Suprapubic skin (tissue), 4 donors: Measurements from ENCODE around the gene MSANTD2. TPM values are rescaled to one million over a fixed set of nuclear protein-coding genes. Genes with fewer than 3 reads are reported as not detected.

ENCODE experiments used
- DNase-seq, 2 donors: peaks; one replicate each; pipeline ENCODE4 v3.0.0-alpha.2; 2019; ENCODE audit warnings: low spot score in 2 of 2
- H3K27ac ChIP-seq: fragments of 200-600 bp; sonication (generic); one replicate; pipeline ENCODE4 v1.5.1; 2019
- H3K27me3 ChIP-seq: fragments of 200-600 bp; sonication (generic); one replicate; pipeline ENCODE4 v1.5.1; 2019
- H3K36me3 ChIP-seq: fragments of 200-600 bp; sonication (generic); one replicate; pipeline ENCODE4 v1.5.1; 2019
- H3K4me1 ChIP-seq: fragments of 200-600 bp; sonication (generic); one replicate; pipeline ENCODE4 v1.5.1; 2019
- H3K4me3 ChIP-seq: fragments of 200-600 bp; sonication (generic); one replicate; pipeline ENCODE4 v1.5.1; 2019; ENCODE audit warnings: mild to moderate bottlenecking
- H3K9me3 ChIP-seq: fragments of 200-600 bp; sonication (generic); one replicate; pipeline ENCODE4 v1.5.1; 2019
- EP300 ChIP-seq: sonication (generic); formaldehyde crosslinking; IDR thresholded peaks from one replicate; pipeline ENCODE4 v1.6.1; 2017; ENCODE audit warnings: antibody characterized with exemption
- POLR2A ChIP-seq, 2 donors: fragments of 450-650 bp; IDR thresholded peaks; one replicate each; pipeline ENCODE4 v1.6.1; 2017; ENCODE audit warnings: antibody characterized with exemption in 2 of 2, mild to moderate bottlenecking in 2 of 2, moderate library complexity in 2 of 2
- POLR2AphosphoS5 ChIP-seq, 3 donors: sonication (generic); formaldehyde crosslinking; IDR thresholded peaks; one replicate each; pipeline ENCODE4 v1.6.1; 2017; ENCODE audit warnings: antibody characterized with exemption in 3 of 3
- WGBS: methylation state at CpG from one replicate; pipeline ENCODE4 v1.1.5; 2018; 5-methylcytosine and 5-hydroxymethylcytosine counted together
- total RNA-seq, 4 donors: library from RNA; depleted of rRNA; stranded (reverse); fragments of >200 nt; gene quantifications; one replicate each; pipeline ENCODE4 v1.1.0, GENCODE V29; 2016
- TF ChIP-seq, protein P1 (sequence below), 2 donors: fragments of 200-600 bp in 1 of 2; fragments of 450-650 bp in 1 of 2; sonication (generic) in 1 of 2; IDR thresholded peaks; one replicate each; pipeline ENCODE4 v1.5.1; 2016 to 2019; ENCODE audit warnings: antibody characterized with exemption in 2 of 2, mild to moderate bottlenecking in 1 of 2, moderate library complexity in 1 of 2

Gene MSANTD2
- total RNA-seq, 4 donors from 2014 or later = 5.5 to 42.5 (median 11.7) TPM

DNA sequence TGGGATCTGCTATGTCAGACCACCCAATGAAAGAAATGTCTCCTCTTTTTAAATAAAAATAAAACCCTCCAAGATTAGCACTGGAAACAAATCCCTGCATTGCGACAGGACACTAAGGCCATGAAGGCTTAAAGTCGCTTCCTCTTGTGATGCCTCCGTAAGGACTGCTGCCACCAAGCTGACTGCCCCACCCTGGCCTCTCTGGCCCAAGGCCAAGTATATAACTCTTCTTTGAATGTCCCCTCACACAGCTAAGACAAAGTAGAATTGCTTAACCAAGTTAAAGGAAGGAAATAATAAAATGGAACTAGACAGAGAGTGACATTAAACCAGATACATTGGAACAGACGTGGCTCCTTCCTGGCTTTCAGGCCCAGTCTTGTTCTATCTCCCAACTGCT, 68.0 kb downstream of the MSANTD2 start:
- Histone ChIP-seq H3K27ac (no peak overlapping the region), H3K4me1 (no peaks in the 10 kb centered on the region), H3K27me3 (peaks cover 10% of the 10 kb centered on the region), H3K4me3 (no peak overlapping the region), H3K9me3 (no peaks in the 10 kb centered on the region), H3K36me3 (no peaks in the 10 kb centered on the region)
- DNase-seq = no peak
- WGBS = 88% methylated on average over 4 of the region's 4 CpGs
- TF ChIP-seq EP300 (no peak), POLR2A (IDR thresholded peaks at IDR 0.05) (no peak), POLR2AphosphoS5 (IDR thresholded peaks at IDR 0.05) (no peak)
- TF ChIP-seq, protein P1, sequence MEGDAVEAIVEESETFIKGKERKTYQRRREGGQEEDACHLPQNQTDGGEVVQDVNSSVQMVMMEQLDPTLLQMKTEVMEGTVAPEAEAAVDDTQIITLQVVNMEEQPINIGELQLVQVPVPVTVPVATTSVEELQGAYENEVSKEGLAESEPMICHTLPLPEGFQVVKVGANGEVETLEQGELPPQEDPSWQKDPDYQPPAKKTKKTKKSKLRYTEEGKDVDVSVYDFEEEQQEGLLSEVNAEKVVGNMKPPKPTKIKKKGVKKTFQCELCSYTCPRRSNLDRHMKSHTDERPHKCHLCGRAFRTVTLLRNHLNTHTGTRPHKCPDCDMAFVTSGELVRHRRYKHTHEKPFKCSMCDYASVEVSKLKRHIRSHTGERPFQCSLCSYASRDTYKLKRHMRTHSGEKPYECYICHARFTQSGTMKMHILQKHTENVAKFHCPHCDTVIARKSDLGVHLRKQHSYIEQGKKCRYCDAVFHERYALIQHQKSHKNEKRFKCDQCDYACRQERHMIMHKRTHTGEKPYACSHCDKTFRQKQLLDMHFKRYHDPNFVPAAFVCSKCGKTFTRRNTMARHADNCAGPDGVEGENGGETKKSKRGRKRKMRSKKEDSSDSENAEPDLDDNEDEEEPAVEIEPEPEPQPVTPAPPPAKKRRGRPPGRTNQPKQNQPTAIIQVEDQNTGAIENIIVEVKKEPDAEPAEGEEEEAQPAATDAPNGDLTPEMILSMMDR (IDR thresholded peaks at IDR 0.05) = no peak

DNA sequence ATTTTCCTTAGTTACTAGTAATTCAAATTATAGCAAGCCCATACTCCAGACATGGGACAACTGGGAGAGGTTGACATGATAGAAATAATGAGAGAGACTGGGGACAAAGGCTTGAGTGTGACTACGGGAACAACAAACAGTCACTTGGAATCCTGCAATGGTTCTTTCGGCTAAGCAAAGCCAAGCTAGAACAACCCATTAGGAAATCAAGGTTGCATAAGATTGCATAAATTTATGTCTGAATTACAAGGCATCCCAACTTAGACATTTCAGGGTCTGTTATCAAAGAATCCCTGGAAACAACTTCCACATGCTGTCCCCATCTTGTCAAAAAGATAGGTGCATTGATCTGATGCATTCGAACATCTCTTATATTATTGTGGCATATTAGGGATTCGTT, 70.6 kb downstream of the MSANTD2 start:
- 89% methylated on average over 4 of the region's 4 CpGs for WGBS
- H3K27me3 ChIP-seq = peaks cover 24% of the 10 kb centered on the region
- H3K27ac ChIP-seq = no peak overlapping the region
- no peak for DNase-seq
- H3K36me3 ChIP-seq = no peaks in the 10 kb centered on the region
- TF ChIP-seq POLR2A (IDR thresholded peaks at IDR 0.05) (no peak), POLR2AphosphoS5 (IDR thresholded peaks at IDR 0.05) (no peak), EP300 (no peak)
- TF ChIP-seq, protein P1 (IDR thresholded peaks at IDR 0.05) = no peak
- no peaks in the 10 kb centered on the region for H3K9me3 ChIP-seq
- H3K4me1 ChIP-seq = peaks cover 7% of the 10 kb centered on the region
- no peak overlapping the region for H3K4me3 ChIP-seq

DNA sequence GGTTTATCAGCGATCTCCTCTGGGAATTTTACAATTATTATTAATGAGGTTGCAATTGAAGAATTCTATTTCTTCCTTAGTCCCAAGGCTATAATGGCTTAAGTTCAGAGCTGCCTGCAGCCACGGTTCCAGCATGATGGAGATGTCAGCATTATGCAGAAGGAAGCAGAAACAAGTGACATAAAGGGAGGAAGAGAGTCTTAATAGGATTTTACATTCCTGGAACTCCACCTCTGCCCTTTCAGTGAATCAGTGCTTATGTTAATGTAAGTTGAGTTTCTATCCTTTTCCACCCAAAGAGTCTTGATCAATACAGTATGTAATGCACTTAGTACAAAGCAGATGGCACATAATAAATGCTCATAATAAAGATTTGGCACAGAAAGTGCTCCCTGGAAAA, 72.1 kb downstream of the MSANTD2 start:
- Histone ChIP-seq H3K27me3 (peaks cover 39% of the 10 kb centered on the region), H3K4me3 (no peak overlapping the region), H3K27ac (no peak overlapping the region), H3K36me3 (no peaks in the 10 kb centered on the region), H3K4me1 (peaks cover 7% of the 10 kb centered on the region), H3K9me3 (no peaks in the 10 kb centered on the region)
- 75% methylated on average over 2 of the region's 2 CpGs for WGBS
- no peak for DNase-seq
- TF ChIP-seq, protein P1 (IDR thresholded peaks at IDR 0.05) = no peak
- TF ChIP-seq POLR2A (IDR thresholded peaks at IDR 0.05) (no peak), POLR2AphosphoS5 (IDR thresholded peaks at IDR 0.05) (no peak)

DNA sequence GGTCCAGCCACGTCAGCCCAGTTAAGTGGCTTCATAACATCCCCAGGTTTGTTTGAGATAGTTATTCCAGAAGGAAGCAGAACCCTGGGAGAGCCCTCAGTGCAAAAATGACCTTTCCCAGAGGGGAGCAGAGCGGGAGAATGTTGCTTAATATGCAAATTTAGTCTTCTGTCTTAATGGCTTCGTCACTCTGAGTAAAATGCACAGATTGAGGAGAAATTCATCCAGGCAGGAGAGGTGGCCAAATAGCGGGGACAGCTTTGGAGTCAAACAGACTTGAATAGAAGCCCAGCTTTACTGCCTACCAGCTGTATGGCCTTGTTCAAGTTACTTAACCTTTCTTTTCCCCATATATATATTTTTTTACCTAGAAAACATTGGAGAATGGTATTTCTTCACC, 72.7 kb downstream of the MSANTD2 start:
- WGBS = 73% methylated on average over 4 of the region's 4 CpGs
- peaks cover 45% of the 10 kb centered on the region for H3K27me3 ChIP-seq
- H3K4me3 ChIP-seq = no peak overlapping the region
- DNase-seq = no peak
- H3K4me1 ChIP-seq = peaks cover 7% of the 10 kb centered on the region
- no peaks in the 10 kb centered on the region for H3K36me3 ChIP-seq
- no peak for TF ChIP-seq POLR2AphosphoS5 (IDR thresholded peaks at IDR 0.05)
- TF ChIP-seq POLR2A (IDR thresholded peaks at IDR 0.05) = no peak
- TF ChIP-seq EP300 = no peak
- TF ChIP-seq, protein P1 (IDR thresholded peaks at IDR 0.05) = no peak
- no peaks in the 10 kb centered on the region for H3K9me3 ChIP-seq
- H3K27ac ChIP-seq = no peak overlapping the region

DNA sequence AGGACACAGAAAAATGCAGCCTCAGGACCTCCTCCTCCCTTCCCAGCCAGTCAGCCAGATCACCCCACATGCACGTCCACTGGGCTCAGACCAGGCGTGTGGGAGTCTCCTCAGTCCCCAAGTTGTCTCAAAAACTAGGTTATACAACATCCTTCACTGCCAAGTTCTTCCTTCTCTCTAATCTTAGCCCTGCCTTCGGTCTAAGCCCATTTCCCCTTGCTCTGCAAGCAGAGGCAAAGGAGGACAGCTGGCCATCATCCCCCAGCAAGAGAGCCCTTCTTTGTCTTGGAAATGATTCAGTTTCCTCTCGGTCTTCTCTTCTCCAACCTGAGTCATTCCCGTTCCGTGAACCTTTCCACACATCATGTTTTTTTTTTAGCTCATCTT, 74.5 kb downstream of the MSANTD2 start:
- 29% methylated on average over 6 of the region's 6 CpGs for WGBS
- no peak overlapping the region for H3K4me3 ChIP-seq
- H3K27me3 ChIP-seq = peaks cover 62% of the 10 kb centered on the region
- H3K27ac ChIP-seq = no peak overlapping the region
- TF ChIP-seq, protein P1 (IDR thresholded peaks at IDR 0.05) = no peak
- TF ChIP-seq EP300 (no peak), POLR2AphosphoS5 (IDR thresholded peaks at IDR 0.05) (no peak), POLR2A (IDR thresholded peaks at IDR 0.05) (no peak)
- H3K9me3 ChIP-seq = no peaks in the 10 kb centered on the region
- no peaks in the 10 kb centered on the region for H3K36me3 ChIP-seq
- H3K4me1 ChIP-seq = peaks cover 9% of the 10 kb centered on the region
- DNase-seq = no peak
